ENCODE measurements around the gene ISG15.

Gene ISG15

GRCh38 chr1:1062348-1063163 lies 49.3 kb downstream of the ISG15 start:
- no peak for DNase-seq

DNA sequence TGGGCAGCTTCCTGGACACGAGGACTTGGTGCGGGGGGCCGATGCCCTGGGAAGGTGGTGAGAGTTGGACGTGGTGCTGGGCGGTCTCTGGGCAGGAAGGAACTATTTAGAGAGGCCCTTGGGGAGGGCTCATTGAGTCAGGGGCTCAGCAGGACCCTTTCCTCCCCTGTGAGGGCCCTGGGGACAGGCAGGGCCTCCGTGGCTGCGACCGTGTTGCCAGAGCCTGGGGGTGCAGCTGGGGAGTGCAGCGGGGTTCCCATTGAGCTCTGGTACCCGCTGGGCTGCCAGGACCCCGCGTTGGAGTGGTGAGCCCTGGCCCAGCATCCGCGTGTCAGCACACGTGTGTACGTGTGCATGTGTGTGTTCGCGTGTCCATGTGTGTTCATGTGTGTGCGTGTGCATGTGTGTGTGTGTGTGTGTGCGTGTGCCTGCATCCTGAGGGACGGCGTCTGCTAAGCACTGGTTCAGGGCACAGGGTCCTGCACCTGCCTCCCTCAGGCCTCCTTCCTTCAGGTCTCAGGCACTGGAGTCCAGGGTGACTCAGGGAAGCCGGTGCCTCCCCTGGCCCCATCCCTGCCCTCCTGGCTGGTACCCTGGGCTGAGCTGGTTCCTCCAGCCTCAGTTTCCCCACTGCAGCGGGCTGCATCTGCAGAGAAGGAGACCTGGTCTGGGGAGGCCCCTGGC lies 50.1 kb downstream of the ISG15 start:
- DNase-seq, result no peak

Measured in stimulated activated CD4-positive, alpha-beta T cell treated with anti-CD3 and anti-CD28 coated beads, Interleukin-4, amount 100 ng/mL, for 4 hours (primary cell).